LNCAP (cell line): Measurements from ENCODE around the gene NKX2-2.
A peak's percentile ranks its signal among the peaks of the same experiment; 100 is the strongest.

ENCODE experiments used
- TF ChIP-seq, protein P1 (sequence below): fragments of 450-650 bp; IDR thresholded peaks from 2 replicates; pipeline ENCODE4 v1.5.1; 2017; ENCODE audit warnings: mild to moderate bottlenecking

NKX2-2 gene

DNA sequence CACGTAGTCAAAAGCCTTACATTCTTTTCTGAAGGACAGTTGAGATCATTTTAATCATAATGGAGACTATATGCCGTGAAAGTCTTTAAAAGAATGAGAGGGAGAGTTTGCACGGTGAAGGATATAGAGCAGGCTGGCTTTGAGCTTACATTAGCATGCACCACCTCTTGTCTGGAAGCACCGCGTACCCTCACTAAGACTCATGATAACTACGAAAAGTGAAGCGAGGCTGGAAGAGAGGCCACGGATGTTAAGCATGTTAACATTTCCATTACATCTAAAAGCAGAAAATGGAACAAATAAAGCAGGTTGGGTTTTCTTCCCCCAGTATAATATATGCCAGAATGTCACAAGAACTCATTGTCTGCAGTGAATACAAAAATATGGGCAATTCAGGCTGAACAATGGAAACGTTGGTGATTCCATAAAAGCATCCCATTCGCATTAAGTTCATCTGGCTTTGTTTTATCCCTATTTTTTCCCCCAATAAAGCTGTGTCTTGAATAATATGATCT is 40.6 kb upstream of the NKX2-2 start:
- TF ChIP-seq, protein P1, sequence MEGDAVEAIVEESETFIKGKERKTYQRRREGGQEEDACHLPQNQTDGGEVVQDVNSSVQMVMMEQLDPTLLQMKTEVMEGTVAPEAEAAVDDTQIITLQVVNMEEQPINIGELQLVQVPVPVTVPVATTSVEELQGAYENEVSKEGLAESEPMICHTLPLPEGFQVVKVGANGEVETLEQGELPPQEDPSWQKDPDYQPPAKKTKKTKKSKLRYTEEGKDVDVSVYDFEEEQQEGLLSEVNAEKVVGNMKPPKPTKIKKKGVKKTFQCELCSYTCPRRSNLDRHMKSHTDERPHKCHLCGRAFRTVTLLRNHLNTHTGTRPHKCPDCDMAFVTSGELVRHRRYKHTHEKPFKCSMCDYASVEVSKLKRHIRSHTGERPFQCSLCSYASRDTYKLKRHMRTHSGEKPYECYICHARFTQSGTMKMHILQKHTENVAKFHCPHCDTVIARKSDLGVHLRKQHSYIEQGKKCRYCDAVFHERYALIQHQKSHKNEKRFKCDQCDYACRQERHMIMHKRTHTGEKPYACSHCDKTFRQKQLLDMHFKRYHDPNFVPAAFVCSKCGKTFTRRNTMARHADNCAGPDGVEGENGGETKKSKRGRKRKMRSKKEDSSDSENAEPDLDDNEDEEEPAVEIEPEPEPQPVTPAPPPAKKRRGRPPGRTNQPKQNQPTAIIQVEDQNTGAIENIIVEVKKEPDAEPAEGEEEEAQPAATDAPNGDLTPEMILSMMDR = no peak

DNA sequence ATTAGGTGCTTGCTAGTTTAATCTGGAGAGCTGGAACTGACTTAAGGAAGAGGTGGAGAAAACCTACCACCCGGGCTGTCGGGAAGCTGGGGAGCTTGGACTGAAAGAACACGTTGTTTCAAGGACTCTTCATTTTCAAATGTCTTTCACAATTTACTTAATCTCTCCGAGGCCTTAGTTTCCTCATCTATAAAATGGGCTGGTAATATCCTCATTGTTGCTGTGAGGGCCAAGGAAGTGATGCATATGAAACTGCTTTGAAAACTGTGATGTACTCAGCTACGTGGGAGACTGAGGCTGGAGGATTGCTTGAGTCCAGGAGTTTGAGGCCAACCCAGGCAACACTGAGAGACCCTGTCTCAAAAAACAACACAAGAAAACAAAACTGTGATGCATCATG is 36.7 kb upstream of the NKX2-2 start:
- TF ChIP-seq, protein P1 = no peak

DNA sequence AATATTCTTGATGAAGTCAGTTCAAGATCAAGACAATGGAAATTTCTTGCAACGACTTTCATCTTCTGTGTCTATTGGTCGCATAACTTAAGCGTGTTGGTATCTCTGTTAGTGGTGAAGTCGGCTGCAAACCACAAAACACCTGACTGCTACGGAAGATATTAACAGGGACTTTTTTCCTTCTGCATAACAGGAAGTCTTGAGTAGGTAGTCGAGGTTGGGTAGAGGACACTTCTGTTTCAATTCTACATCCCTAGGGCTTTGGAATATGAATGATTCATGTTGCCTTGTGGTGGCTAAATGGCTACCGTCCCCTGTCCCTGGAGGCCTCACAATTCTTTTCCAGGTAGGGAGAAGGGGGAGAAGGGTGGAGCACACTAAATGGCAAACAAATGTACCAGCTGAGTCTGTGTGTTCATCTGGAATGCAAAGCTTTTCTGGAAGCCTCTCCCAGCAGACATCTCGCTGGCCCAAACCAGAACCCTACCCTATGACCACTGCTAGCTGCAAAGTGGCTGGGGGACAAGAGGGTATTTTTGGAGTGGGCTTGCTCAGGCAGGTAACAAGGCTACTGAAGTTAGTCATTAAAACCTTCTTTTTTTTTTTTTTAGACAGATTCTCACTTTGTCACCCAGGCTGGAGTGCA is 34.6 kb upstream of the NKX2-2 start:
- TF ChIP-seq, protein P1 = no peak

DNA sequence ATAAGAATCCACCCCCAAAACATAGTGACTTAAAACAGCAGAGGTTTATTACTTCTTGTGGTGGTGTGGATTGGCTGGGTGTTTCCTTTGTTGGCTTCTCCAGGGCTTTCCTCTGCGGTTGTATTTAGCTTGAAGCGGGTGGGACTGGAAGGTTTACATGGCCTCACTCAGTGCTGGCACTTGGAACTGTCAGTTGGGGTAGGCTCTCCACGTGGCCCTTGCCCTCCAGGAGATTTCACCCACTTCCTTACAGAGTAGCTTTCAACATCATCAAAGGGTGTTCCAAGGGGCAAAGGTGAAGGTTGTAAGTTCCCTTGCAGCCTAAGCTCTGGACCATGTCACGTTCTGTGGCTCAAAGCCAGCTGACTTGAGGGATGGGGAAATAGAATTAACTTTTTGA is 32.5 kb upstream of the NKX2-2 start:
- TF ChIP-seq, protein P1 = no peak

DNA sequence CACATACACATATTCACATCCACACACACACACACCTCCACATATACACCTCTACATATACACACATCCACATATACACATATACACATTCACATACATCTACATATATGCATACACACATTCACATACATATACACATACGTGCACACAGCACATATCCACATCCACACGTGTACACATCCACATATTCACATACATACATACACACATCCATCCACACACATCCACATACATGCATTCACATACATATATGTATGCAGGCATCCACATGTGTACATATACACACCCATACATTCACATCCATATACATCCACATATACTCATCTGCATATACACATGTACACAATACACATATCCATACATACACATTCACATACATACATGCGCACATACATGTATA is 25.6 kb upstream of the NKX2-2 start:
- TF ChIP-seq, protein P1 = no peak

DNA sequence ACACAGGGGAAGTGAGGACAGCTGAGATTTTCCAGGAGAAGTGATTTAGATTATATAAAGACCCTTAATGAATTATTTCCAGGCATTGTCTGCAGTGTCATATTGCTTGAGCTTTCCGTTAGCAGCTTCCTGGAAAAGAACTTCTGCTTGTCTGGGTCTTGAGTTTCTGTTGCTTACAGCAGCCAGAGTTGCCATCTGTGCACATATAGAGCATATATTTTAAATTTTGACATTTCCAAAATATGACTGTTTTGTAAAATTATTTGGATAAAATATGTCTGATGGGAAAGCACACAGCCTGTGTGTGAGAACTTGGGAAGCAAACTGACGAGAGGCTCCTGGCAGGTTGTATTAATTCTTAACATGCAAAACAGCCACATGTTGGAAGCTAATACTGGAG is 21.0 kb upstream of the NKX2-2 start:
- TF ChIP-seq, protein P1 = no peak

DNA sequence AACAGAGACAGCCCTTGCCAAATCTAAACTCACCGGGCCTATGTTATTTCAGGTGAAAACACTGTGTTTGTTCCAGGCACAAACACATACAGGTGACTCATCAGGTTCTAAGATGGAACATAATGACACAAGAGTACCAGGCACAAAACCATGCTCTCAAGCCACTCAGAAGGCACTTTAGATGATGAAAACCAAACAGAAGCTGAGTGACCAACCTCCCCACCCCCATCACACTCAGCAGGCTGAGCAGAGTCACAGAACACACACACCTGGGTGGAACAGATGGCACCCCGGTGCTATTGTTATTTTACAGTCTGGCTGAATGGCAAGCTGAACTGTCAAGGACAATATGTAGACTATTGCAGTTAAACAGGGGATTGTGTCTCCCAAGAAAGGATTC is 20.6 kb upstream of the NKX2-2 start:
- TF ChIP-seq, protein P1 = no peak

DNA sequence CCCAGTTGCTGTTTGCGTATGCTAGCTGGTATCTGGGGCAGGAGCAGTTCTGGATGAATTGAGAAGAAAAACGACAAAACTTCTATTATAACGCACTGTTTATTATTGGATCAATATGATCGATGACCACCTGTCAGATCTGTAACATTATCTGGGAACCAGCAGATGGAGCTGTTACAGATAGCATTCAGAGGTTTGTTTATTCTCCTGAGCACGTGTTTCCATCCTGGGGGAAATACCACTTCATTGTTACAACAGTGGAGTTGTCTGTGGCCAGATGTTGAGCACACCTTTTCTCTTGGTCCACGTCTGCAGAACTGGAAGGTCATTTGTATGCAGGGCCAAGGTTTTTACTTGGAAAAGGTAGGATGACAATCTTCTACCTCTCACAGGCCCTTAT is 16.0 kb upstream of the NKX2-2 start:
- TF ChIP-seq, protein P1 = peak; percentile 72
